Lung (tissue), 12 donors: ENCODE results near the gene N4BP2L1. TPM values are rescaled to one million over a fixed set of nuclear protein-coding genes. Genes with fewer than 3 reads are reported as not detected.

ENCODE experiments used
- ATAC-seq: fragments of 200-7000 bp; cut with Tn5 transposase; one replicate; pipeline ENCODE4 v1.9.1; 2020; ENCODE audit warnings: moderate number of reproducible peaks; ENCODE audit not compliant: insufficient read depth, low FRiP score
- DNase-seq, 3 donors: peaks; one replicate each; pipeline ENCODE4 v3.0.0-alpha.2; 2013 to 2017
- H3K27ac ChIP-seq, 2 donors: one replicate each; pipeline ENCODE4 v1.5.1; 2013; ENCODE audit warnings: mild to moderate bottlenecking in 2 of 2, moderate library complexity in 2 of 2, control low read depth in 1 of 2, inconsistent platforms in 1 of 2, low read depth in 1 of 2, low read length in 1 of 2
- H3K27me3 ChIP-seq, 3 donors: one replicate each; pipeline ENCODE4 v1.5.1; 2013; ENCODE audit warnings: low read length in 2 of 3; ENCODE audit not compliant: control insufficient read depth in 3 of 3, insufficient read depth in 3 of 3
- H3K36me3 ChIP-seq, 4 donors: one replicate each; pipeline ENCODE4 v1.5.1; 2013; ENCODE audit warnings: low read length in 4 of 4, mild to moderate bottlenecking in 1 of 4, moderate library complexity in 1 of 4; ENCODE audit not compliant: control insufficient read depth in 4 of 4, insufficient read depth in 4 of 4
- H3K4me1 ChIP-seq, 5 donors: one replicate each; pipeline ENCODE4 v1.5.1; 2013; ENCODE audit warnings: low read length in 5 of 5, mild to moderate bottlenecking in 2 of 5, moderate library complexity in 1 of 5; ENCODE audit not compliant: control insufficient read depth in 5 of 5, insufficient read depth in 5 of 5
- H3K4me3 ChIP-seq: one replicate; pipeline ENCODE4 v1.5.1; 2013; ENCODE audit warnings: mild to moderate bottlenecking, control low read depth, moderate library complexity
- H3K9ac ChIP-seq, 2 donors: one replicate each; pipeline ENCODE4 v1.5.1; 2013; ENCODE audit warnings: low read length in 2 of 2, control low read depth in 1 of 2; ENCODE audit not compliant: insufficient read depth in 1 of 2
- H3K9me3 ChIP-seq, 4 donors: one replicate each; pipeline ENCODE4 v1.5.1; 2013; ENCODE audit warnings: low read length in 3 of 4, mild to moderate bottlenecking in 1 of 4, moderate library complexity in 1 of 4; ENCODE audit not compliant: control insufficient read depth in 4 of 4, insufficient read depth in 3 of 4
- WGBS, 2 donors: extraction: QIAGEN DNeasy Blood & Tissue Kit; methylation state at CpG; one replicate each; pipeline ENCODE4 v1.1.7; 2013; 5-methylcytosine and 5-hydroxymethylcytosine counted together
- polyA plus RNA-seq, 2 donors: library from polyadenylated mRNA; stranded (reverse); fragments of 200-250 nt; gene quantifications; one replicate each; pipeline ENCODE4 v1.2.1, GENCODE V29; 2013
- total RNA-seq, 2 donors: library from RNA; depleted of rRNA in 1 of 2; stranded (reverse); fragments of >200 nt in 1 of 2; gene quantifications; one replicate each; pipeline ENCODE4 v1.2.1, GENCODE V29; 2014 to 2021
- TF ChIP-seq, protein P1 (sequence below): IDR thresholded peaks from 2 replicates; pipeline ENCODE4 v1.5.1; 2012; ENCODE audit warnings: mild to moderate bottlenecking; ENCODE audit errors: control extremely low read depth, extremely low read depth
- donor health status: control.
- donor health status: control.
- donor health status: Bipolar disorder and iron deficiency.
- donor health status: healthy.
- donor health status: DM: yes; HTN: yes; CAD: no.

Gene N4BP2L1
- total and polyA plus RNA-seq, 4 donors, result 12.4 to 81.8 (median 17.1) TPM

DNA sequence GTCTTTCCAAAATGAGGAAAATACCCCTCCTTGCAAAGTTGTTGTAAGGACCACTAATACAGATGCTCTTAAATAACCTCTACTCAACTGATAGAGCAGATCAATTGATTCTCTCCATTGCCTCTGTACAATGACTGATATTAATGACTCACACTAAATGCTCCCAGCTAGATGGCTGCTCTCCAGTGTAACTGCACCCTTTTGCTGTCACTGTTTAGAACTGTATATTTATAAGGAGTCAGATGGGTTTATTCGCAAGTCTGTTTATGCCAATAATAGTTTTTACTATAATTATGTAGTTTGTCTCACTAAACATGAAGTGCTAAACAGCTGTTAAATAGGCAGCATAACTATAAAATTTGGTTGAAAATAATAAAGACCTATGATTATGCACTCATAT, 21.0 kb upstream of the N4BP2L1 start:
- Histone ChIP-seq H3K9ac (no peak overlapping the region), H3K27me3 (no peaks in the 10 kb centered on the region), H3K4me3 (no peak overlapping the region), H3K27ac (no peak overlapping the region), H3K9me3 (no peaks in the 10 kb centered on the region), H3K36me3 (peaks cover 0 to 4% (median 1%) of the 10 kb centered on the region in 4 donors), H3K4me1 (peaks cover 0 to 13% (median 3%) of the 10 kb centered on the region in 5 donors)
- 96 to 98% methylated on average over 1 of the region's 1 CpG for WGBS, 2 donors
- ATAC-seq, result no peak
- TF ChIP-seq, protein P1, sequence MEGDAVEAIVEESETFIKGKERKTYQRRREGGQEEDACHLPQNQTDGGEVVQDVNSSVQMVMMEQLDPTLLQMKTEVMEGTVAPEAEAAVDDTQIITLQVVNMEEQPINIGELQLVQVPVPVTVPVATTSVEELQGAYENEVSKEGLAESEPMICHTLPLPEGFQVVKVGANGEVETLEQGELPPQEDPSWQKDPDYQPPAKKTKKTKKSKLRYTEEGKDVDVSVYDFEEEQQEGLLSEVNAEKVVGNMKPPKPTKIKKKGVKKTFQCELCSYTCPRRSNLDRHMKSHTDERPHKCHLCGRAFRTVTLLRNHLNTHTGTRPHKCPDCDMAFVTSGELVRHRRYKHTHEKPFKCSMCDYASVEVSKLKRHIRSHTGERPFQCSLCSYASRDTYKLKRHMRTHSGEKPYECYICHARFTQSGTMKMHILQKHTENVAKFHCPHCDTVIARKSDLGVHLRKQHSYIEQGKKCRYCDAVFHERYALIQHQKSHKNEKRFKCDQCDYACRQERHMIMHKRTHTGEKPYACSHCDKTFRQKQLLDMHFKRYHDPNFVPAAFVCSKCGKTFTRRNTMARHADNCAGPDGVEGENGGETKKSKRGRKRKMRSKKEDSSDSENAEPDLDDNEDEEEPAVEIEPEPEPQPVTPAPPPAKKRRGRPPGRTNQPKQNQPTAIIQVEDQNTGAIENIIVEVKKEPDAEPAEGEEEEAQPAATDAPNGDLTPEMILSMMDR, result no peak
- DNase-seq, result no peak

DNA sequence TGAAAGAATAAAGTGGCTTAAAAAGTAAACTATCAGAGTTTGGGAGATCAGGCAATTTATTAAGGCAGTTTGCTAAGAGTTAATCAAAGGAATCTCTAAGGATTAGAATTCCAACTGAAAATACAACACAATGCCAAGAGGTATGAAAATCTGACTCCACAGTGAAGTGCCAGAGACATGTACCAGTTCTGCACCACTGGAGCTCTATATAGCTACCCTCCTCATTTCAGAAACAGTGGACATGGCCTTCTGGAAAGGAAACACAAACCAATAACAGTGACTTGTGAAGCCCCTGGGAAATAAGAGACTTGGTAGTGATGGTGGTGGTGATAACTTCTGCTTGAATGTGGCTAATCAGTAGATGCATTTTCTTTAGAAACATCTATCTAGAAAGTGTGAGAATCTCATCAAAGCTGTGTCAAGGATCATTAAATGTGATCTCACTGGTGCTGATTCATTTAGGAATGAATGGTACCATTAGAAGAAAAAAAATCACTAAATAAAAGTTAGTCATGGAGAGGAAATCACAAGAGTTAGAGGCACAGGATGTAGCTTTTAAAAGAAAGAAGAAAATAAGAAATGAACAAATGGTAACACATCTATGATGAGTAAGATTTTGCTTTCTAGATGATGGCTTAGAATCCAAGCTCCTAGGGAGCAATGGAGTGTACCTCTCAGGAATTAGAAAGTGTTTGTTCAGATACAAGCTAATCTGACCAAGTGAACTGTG, 20.1 kb upstream of the N4BP2L1 start:
- no peak overlapping the region for H3K27ac ChIP-seq
- no peak overlapping the region for H3K4me3 ChIP-seq
- no peaks in the 10 kb centered on the region for H3K27me3 ChIP-seq
- no peaks in the 10 kb centered on the region for H3K9me3 ChIP-seq
- H3K4me1 ChIP-seq, result peaks cover 0 to 8% (median 3%) of the 10 kb centered on the region in 5 donors
- ATAC-seq, result no peak
- TF ChIP-seq, protein P1, result no peak
- DNase-seq, result no peak
- peaks cover 0 to 4% (median 1%) of the 10 kb centered on the region in 4 donors for H3K36me3 ChIP-seq
- no peak overlapping the region for H3K9ac ChIP-seq

DNA sequence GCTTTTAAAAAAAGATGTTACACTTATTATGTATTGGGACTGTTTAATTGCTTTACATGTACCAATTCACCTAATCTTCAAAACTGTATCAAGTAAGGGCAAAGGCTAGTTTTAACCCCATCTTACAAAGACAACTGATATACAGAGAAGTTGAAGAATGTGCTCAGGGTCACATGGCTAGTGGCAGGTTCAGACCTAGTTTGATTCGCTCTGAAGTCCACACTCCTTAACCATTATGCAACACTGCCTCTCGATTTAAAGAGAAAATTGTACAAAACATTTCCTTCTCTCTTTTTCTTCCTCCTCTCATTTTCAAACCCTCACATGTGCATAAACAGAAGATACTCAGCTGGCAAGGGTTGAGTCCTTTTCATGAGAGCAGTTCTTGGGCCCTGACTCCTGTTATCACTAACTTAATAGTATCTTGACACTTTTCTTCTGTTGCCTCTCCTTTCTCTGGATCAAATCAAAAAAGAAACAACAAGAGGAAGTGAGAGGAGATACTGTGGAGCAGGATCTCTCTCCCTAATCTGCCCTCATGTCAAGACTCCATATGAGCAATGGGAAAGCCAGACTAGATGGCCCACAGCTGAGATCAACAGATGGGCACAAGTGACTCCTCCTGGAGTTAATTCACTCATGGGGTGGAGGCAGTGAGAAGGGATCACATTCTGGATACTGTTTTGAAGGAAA, 19.0 kb upstream of the N4BP2L1 start:
- DNase-seq (no peak), ATAC-seq (no peak)
- H3K27me3 ChIP-seq, result no peaks in the 10 kb centered on the region
- no peak overlapping the region for H3K27ac ChIP-seq
- no peak overlapping the region for H3K4me3 ChIP-seq
- 26 to 40% methylated on average over 2 of the region's 2 CpGs for WGBS, 2 donors
- H3K36me3 ChIP-seq, result peaks cover 0 to 4% (median 1%) of the 10 kb centered on the region in 4 donors
- TF ChIP-seq, protein P1, result no peak
- H3K9me3 ChIP-seq, result no peaks in the 10 kb centered on the region
- H3K9ac ChIP-seq, result no peak overlapping the region
- H3K4me1 ChIP-seq, result peaks cover 0 to 8% (median 3%) of the 10 kb centered on the region in 5 donors
